GM12878 (cell line): ENCODE results near the gene SMAD9. TPM values are rescaled to one million over a fixed set of nuclear protein-coding genes. Genes with fewer than 3 reads are reported as not detected.

Experiments
- ATAC-seq: fragments of 200-7000 bp; cut with Tn5 transposase; 3 replicates; pipeline ENCODE4 v1.9.1; 2020; ENCODE audit warnings: mild to moderate bottlenecking, moderate library complexity
- BruUV-seq: library from RNA; stranded (reverse); fragments of 400-500 nt; replicated peaks from 2 replicates; lab custom pipeline; 2021; lab: Mats Ljungman, UMichigan
- CTCF ChIA-PET: fragments of 300-600 bp; sonication (Branson Sonifier 250); formaldehyde crosslinking; extraction: SDS; loops from one replicate; lab custom pipeline; 2021; ENCODE audit warnings: inconsistent platforms; lab: Yijun Ruan, JAX
- POLR2A ChIA-PET: fragments of 350-600 bp; formaldehyde crosslinking; extraction: SDS; loops from one replicate; lab custom pipeline; 2021; ENCODE audit warnings: inconsistent platforms; lab: Charles Lee
- RAD21 ChIA-PET: fragments of 300-600 bp; sonication (Branson Sonifier 250); formaldehyde crosslinking; loops from one replicate; lab custom pipeline; 2023; ENCODE audit warnings: antibody characterized with exemption; ENCODE audit not compliant: unreplicated experiment; lab: Charles Lee
- SMC1A ChIA-PET: fragments of 300-600 bp; sonication (Branson Sonifier 250); formaldehyde crosslinking; loops from one replicate; lab custom pipeline; 2023; ENCODE audit not compliant: unreplicated experiment, uncharacterized antibody; lab: Charles Lee
- DNase-seq: peaks from one replicate; pipeline ENCODE4 v3.0.0-alpha.2; 2011; ENCODE audit warnings: low read depth, low spot score
- FAIRE-seq: peaks from 3 replicates; lab custom pipeline; 2011; peaks lifted over from hg19 to GRCh38; lab: Jason Lieb, UNC
- H2AFZ ChIP-seq: 2 replicates; pipeline ENCODE4 v1.6.0; 2011; ENCODE audit warnings: low read depth, low read length, control low read depth; ENCODE audit not compliant: control insufficient read depth
- H3K27ac ChIP-seq: 2 replicates; pipeline ENCODE4 v1.5.1; 2011; ENCODE audit warnings: control low read depth; ENCODE audit not compliant: control insufficient read depth, insufficient read depth
- H3K27me3 ChIP-seq, 2 experiments: replicated peaks in 1 of 2; 2 replicates each; pipeline versions ENCODE4 v1.6.0 to v1.6.1; 2011; ENCODE audit warnings: low read length in 1 of 2; ENCODE audit not compliant: control insufficient read depth in 2 of 2, insufficient read depth in 2 of 2
- H3K36me3 ChIP-seq, 2 experiments: 2 replicates each; pipeline ENCODE4 v1.5.1; 2011; ENCODE audit warnings: low read length in 1 of 2; ENCODE audit not compliant: control insufficient read depth in 2 of 2, insufficient read depth in 2 of 2
- H3K4me1 ChIP-seq: 2 replicates; pipeline ENCODE4 v1.6.1; 2011; ENCODE audit warnings: mild to moderate bottlenecking, low read length, moderate library complexity, mixed read lengths; ENCODE audit not compliant: control insufficient read depth, insufficient read depth
- H3K4me2 ChIP-seq: 2 replicates; pipeline ENCODE4 v1.6.0; 2011; ENCODE audit warnings: control low read depth; ENCODE audit not compliant: control insufficient read depth, insufficient read depth
- H3K4me3 ChIP-seq: fragments of 200-600 bp; sonication (generic); 2 replicates; pipeline ENCODE4 v1.5.1; 2016
- H3K79me2 ChIP-seq: 2 replicates; pipeline ENCODE4 v1.6.0; 2011; ENCODE audit warnings: low read length; ENCODE audit not compliant: control insufficient read depth, insufficient read depth
- H3K9ac ChIP-seq: 2 replicates; pipeline ENCODE4 v1.8.0; 2011; ENCODE audit warnings: low read length, control low read depth, mixed read lengths; ENCODE audit not compliant: control insufficient read depth, insufficient read depth
- H3K9me3 ChIP-seq: replicated peaks from 3 replicates; pipeline ENCODE4 v1.5.1; 2011; ENCODE audit warnings: mild to moderate bottlenecking, low read length; ENCODE audit not compliant: control insufficient read depth, insufficient read depth
- H4K20me1 ChIP-seq: 2 replicates; pipeline ENCODE4 v1.6.0; 2011; ENCODE audit not compliant: control insufficient read depth, insufficient read depth
- ATF7 ChIP-seq: fragments of 450-650 bp; IDR thresholded peaks from 2 replicates; pipeline ENCODE4 v1.6.1; 2016; ENCODE audit warnings: low read depth, mild to moderate bottlenecking
- BCL11A ChIP-seq: IDR thresholded peaks from 2 replicates; pipeline ENCODE4 v1.6.1; 2011; ENCODE audit warnings: low read depth, low read length
- BHLHE40 ChIP-seq, 2 experiments: fragments of 450-650 bp in 1 of 2; IDR thresholded peaks; 2 replicates each; pipeline ENCODE4 v1.6.1; 2011 to 2017; ENCODE audit warnings: low read depth in 2 of 2, borderline replicate concordance in 1 of 2, improper control_type of control experiment in 1 of 2, low read length in 1 of 2, mild to moderate bottlenecking in 1 of 2
- CEBPZ ChIP-seq: fragments of 150-350 bp; IDR thresholded peaks from 2 replicates; pipeline ENCODE4 v1.6.1; 2016; ENCODE audit warnings: low read depth, low read length
- ETV6 ChIP-seq, 2 experiments: fragments of 450-650 bp in 1 of 2; IDR thresholded peaks in 1 of 2; conservative IDR thresholded peaks in 1 of 2; 2 replicates each; pipeline ENCODE4 v1.6.1; 2014; ENCODE audit warnings: antibody characterized with exemption in 1 of 2, borderline replicate concordance in 1 of 2, low read depth in 1 of 2, mild to moderate bottlenecking in 1 of 2, moderate library complexity in 1 of 2
- HDAC6 ChIP-seq: fragments of 200-600 bp; sonication (generic); IDR thresholded peaks from one replicate; pipeline ENCODE4 v1.8.0; 2017; ENCODE audit warnings: antibody characterized with exemption; ENCODE audit not compliant: unreplicated experiment
- LARP7 ChIP-seq: fragments of 450-650 bp; IDR thresholded peaks from 2 replicates; pipeline ENCODE4 v1.6.1; 2017; ENCODE audit warnings: mild to moderate bottlenecking
- MYC ChIP-seq: IDR thresholded peaks from 2 replicates; pipeline ENCODE4 v1.6.1; 2011; ENCODE audit warnings: mild to moderate bottlenecking, low read length, moderate library complexity, inconsistent platforms; ENCODE audit not compliant: insufficient read depth, insufficient replicate concordance, insufficient read length, severe bottlenecking
- NFXL1 ChIP-seq: fragments of 450-650 bp; IDR thresholded peaks from 2 replicates; pipeline ENCODE4 v1.6.1; 2017; ENCODE audit warnings: antibody characterized with exemption, mild to moderate bottlenecking, borderline replicate concordance
- PAX5 ChIP-seq: IDR thresholded peaks from 2 replicates; pipeline ENCODE4 v1.6.1; 2011; ENCODE audit warnings: low read depth, low read length, borderline replicate concordance
- POLR2A ChIP-seq: IDR thresholded peaks from 2 replicates; pipeline ENCODE4 v1.6.1; 2011; ENCODE audit warnings: low read depth, mild to moderate bottlenecking, low read length
- RAD21 ChIP-seq: IDR thresholded peaks from 2 replicates; pipeline ENCODE4 v1.6.1; 2011; ENCODE audit warnings: mild to moderate bottlenecking, low read depth, low read length, moderate library complexity; ENCODE audit not compliant: insufficient read depth
- RAD51 ChIP-seq: fragments of 450-650 bp; IDR thresholded peaks from 2 replicates; pipeline ENCODE4 v1.6.1; 2016; ENCODE audit warnings: moderate library complexity, mild to moderate bottlenecking, inconsistent platforms
- RB1 ChIP-seq: fragments of 450-650 bp; formaldehyde crosslinking; IDR thresholded peaks from 2 replicates; pipeline ENCODE4 v1.6.1; 2017; ENCODE audit warnings: mild to moderate bottlenecking, borderline replicate concordance
- SMAD1 ChIP-seq: fragments of 450-650 bp; IDR thresholded peaks from 2 replicates; pipeline ENCODE4 v1.6.1; 2018; ENCODE audit warnings: mild to moderate bottlenecking, low read depth; ENCODE audit not compliant: partially characterized antibody
- SMC3 ChIP-seq: IDR thresholded peaks from 2 replicates; pipeline ENCODE4 v1.6.1; 2011; ENCODE audit warnings: low read length, improper control_type of control experiment, borderline replicate concordance
- ZNF24 ChIP-seq: fragments of 450-650 bp; IDR thresholded peaks from 2 replicates; pipeline ENCODE4 v1.6.1; 2017; ENCODE audit warnings: antibody characterized with exemption, mild to moderate bottlenecking
- ZNF687 ChIP-seq: fragments of 450-650 bp; IDR thresholded peaks from 2 replicates; pipeline ENCODE4 v1.6.1; 2017; ENCODE audit warnings: mild to moderate bottlenecking, moderate library complexity
- WGBS: methylation state at CpG from one replicate; pipeline ENCODE4 v1.1.6; 2016; ENCODE audit warnings: low lambda C conversion rate; ENCODE audit not compliant: insufficient replicate concordance, insufficient coverage; ENCODE audit errors: missing lambda C conversion rate; 5-methylcytosine and 5-hydroxymethylcytosine counted together
- in situ Hi-C: fragments of 300-500 bp; cut with MboI; formaldehyde crosslinking; loops from 9 replicates; pipeline ENCODE4 v1.14.3; 2018; ENCODE audit warnings: mixed read lengths
- intact Hi-C: fragments of 100-400 bp; cut with micrococcal nuclease; formaldehyde crosslinking; loops from one replicate; pipeline ENCODE4 v1.14.2; 2022; ENCODE audit not compliant: unreplicated experiment
- polyA plus RNA-seq, 11 experiments: library from polyadenylated mRNA; depleted of rRNA in 4 of 11; unstranded in 6 of 11; stranded (reverse) in 5 of 11; fragments of >200 nt; fragmentation: Nextera tagmentation in 4 of 11; fragmentation: Illumina TruSeq in 1 of 11; extraction: Ambion mirVana in 4 of 11; extraction: Trizol in 1 of 11; gene quantifications; 1 replicate in 1 of 11; 2 replicates in 10 of 11; pipeline versions ENCODE4 v1.2.1 to v1.2.3, GENCODE V29; 2011 to 2016; ENCODE audit warnings: inconsistent platforms in 2 of 11, missing spikeins in 2 of 11, low read depth in 1 of 11
- total RNA-seq, 4 experiments: library from RNA; depleted of rRNA in 3 of 4; stranded (reverse); fragments of >200 nt in 3 of 4; fragmentation: Illumina TruSeq in 1 of 4; extraction: Trizol in 1 of 4; gene quantifications; 2 replicates each; pipeline versions ENCODE4 v1.2.1 to v1.2.3, GENCODE V29; 2013 to 2021

SMAD9 gene
- total and polyA plus RNA-seq, 10 of the 15 experiments (the other 5 are each of a cell fraction or from before 2014, with no cell fraction given): 0.22 to 0.69 (median 0.42) TPM; not detected in 6

- no peaks in the 10 kb centered on the region for H3K27me3 ChIP-seq
- SMC1A ChIA-PET: no interaction called here
- ATAC-seq (no peak), FAIRE-seq (no peak), DNase-seq (no peak)
- H3K9ac ChIP-seq: no peak overlapping the region
- CTCF ChIA-PET: no interaction called here
- RAD21 ChIA-PET: no interaction called here
- no peak overlapping the region for H3K4me3 ChIP-seq
- intact Hi-C loops (no loop called here), in situ Hi-C loops (no loop called here)
- no peak overlapping the region for H3K27ac ChIP-seq
- no peaks in the 10 kb centered on the region for H3K9me3 ChIP-seq
- no peak overlapping the region for H2AFZ ChIP-seq
- H3K36me3 ChIP-seq: peaks cover 0 to 14% of the 10 kb centered on the region in 2 experiments; a peak in 3 of 4 replicates
- H4K20me1 ChIP-seq: no peaks in the 10 kb centered on the region
- no peaks in the 10 kb centered on the region for H3K4me1 ChIP-seq
- no peaks in the 10 kb centered on the region for H3K79me2 ChIP-seq
- POLR2A ChIA-PET: no interaction called here
- 95% methylated on average over 2 of the region's 2 CpGs for WGBS
- no peak overlapping the region for H3K4me2 ChIP-seq
- no peak for TF ChIP-seq ZNF687
- TF ChIP-seq PAX5: no peak
- TF ChIP-seq RB1: no peak
- no peak for TF ChIP-seq SMC3
- TF ChIP-seq LARP7: no peak
- no peak for TF ChIP-seq POLR2A
- no peak for TF ChIP-seq ZNF24
- TF ChIP-seq SMAD1: no peak
- TF ChIP-seq ATF7: no peak
- no peak for TF ChIP-seq BHLHE40 (IDR thresholded peaks at IDR 0.05; ENCODE audit: borderline replicate concordance in 1 of 2, low read depth in 2 of 2, low read length in 1 of 2)
- TF ChIP-seq CEBPZ: no peak
- no peak for TF ChIP-seq RAD51
- no peak for TF ChIP-seq ETV6 (conservative IDR thresholded peaks at IDR 0.05 in 1 of 2, IDR thresholded peaks at IDR 0.05 in 1 of 2; ENCODE audit: borderline replicate concordance in 1 of 2, low read depth in 1 of 2)
- no peak for TF ChIP-seq HDAC6
- TF ChIP-seq RAD21: no peak
- no peak for TF ChIP-seq BCL11A
- no peak for TF ChIP-seq MYC
- TF ChIP-seq NFXL1: no peak
- BruUV-seq: no TSS peak
Observed at GRCh38 chr13:36965767-36966166, 45.7 kb upstream of the SMAD9 start.
